GM18517 (cell line): ENCODE data around the gene CNIH2.
"Not testable (repeated sequence)": the region's sequence is repeated elsewhere in the genome, so short reads cannot be mapped to it uniquely, and the experiment has no call there.

Source experiments
- ATAC-seq: cut with Tn5 transposase; IDR thresholded peaks from one replicate; pipeline ENCODE4 v1.9.1; 2021; ENCODE audit warnings: mild to moderate bottlenecking, moderate library complexity; ENCODE audit not compliant: unreplicated experiment

CNIH2 gene

DNA sequence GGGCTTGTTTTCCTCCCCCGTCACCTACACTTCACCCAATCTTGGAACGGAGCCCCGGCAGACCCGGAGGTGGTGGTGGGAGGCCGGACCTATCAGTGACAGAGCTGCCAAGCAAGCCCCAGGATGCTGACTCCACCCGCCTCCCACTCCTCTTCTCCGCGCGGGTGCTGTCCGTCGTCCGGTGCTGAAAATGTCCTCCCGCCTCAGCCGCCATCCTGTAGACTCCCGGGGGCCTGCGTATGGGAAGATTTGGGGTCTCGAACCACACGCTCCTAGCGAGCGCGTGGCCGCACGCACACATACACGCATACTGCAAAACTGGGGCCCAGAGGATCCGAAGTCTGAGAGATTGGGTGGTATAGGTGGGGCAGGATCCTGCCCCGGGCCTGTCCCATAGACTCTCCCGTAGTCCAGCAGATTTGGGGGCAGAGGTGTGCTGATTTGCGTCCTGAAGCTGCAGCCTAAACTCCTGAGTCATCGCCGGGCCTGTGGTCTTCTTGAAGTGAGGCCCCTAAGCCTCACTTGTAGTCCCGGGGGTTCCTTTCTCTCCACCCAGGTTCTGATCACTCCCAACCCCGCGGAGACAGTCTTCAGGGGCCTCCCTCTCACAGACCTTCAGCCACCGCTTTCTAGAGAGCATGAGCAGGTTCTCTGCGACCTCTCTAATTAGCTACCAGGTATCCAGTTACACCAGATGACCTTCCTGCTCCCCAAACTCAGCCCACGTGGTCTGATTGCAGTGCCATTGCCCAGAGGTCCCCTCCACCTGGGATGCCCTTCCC lies 11.8 kb downstream of the CNIH2 start:
- peak; percentile 34 for ATAC-seq

DNA sequence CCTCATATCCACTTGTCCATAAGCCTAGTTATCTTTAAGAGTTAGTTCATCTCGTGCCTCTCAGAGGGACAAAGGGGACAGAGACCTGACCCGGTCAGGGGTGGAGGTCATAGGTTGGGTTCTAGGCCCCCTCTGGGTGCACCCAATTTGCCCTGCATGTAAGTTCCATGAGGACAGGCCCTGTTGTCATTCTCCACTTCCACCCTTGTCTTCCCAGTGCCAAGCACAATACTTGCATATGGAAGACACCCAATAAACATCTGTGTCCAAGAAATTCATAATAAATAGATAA lies 12.3 kb downstream of the CNIH2 start:
- ATAC-seq: no peak

DNA sequence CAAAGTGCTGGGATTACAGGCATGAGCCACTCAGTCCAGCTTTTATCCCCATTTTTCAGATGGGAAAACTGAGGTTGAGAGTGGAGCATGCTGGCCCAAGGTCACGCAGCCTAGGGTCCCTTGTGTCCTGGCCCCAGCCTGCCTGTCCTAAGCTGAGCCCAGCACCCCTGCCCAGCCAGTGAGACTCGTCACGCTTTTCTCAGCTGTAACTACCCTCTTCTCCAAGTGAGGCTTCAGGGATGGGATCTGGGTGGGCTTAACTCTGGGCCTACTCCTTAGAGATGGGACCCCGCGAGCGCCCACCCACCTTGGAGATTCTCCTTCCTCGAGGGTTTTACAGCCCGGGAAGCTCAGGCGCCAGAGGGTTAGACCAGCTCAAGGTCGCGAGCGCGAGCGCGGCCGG lies 13.3 kb downstream of the CNIH2 start:
- no peak for ATAC-seq

DNA sequence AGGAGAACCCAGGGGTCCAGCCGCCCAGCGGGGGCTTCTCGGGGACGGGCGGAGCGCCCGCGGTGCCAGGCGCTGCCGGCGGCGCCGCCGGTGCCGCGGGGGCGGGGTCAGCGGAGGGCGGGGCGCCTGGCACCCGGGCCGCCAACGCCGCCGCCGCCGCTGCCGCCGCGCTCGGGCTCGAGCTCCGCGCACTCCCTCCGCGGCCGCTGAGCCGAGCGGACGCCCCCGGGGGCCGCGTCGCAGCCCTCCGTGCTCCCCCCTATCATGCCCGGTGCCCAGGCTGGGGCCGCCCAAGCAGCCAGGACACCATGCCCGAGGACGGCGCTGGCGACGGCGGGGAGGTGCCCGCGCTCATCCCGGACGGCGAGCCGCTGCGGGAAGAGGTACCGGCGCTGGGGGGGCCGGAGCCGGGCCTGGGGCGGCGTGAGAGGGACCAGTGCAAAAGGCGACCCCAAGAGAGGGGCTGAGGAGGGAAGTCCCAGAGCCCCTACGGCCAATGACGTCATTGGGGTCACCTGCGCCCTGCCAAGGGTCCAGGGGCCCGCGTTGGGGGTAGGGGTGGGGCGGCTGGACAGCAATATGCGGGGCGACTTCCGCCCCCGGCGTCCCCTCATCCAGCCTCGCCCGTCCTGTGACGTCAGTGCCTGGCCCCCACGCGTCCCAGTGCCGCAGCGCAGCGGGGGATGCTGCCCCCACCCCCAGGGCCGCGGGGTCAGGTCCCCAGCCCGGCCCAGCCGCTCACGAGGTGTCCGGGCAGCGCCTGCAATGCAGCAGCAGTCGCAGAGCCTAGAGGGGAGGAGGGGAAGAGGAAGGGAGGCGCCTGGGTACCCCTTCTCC lies 13.9 kb downstream of the CNIH2 start, which contains the start of gene TMEM151A:
TMEM151A (plus strand) TSS at position 189 of the 837 bp plus-strand sequence; CDS start at position 309, 120 bp downstream.
- no peak for ATAC-seq

DNA sequence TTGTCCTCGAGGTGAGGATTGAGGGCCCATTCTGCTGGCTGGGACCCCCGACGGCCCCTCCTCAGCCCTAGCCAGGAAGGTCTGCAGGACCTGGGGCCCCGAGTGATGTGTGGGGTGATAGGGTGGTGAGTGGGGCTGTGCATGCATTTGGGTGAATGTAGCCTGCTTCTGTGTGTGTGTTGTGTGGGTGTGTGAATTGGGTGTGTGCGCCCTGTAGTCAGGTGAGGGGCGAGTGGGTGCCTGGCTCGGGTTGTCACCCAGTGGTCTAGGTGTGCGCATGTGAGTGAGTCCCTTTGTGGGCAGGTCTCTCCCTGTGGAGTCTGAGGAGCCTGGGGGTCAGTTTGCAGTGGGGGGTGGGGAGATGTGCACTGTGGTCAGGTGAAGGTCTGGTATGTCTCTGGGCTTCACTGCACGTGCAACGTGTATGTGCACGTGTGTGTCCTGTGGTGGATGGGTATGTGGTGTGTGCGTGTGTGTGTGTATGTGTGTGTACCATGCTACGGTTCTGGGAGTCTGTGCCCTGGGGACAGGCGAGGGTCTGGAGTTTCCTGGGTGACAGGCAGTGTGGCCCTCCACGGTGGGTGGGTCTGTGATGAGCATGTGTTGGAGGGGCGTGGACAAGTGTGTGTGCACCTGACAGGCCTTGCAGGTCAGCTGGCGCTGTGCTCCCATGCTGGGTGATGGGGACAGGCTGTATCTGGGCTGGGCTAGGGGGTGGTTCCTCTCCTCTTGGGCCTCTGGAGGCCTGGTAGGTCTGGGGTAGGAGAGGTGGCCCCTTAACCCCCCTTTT lies 14.8 kb downstream of the CNIH2 start:
- no peak for ATAC-seq

DNA sequence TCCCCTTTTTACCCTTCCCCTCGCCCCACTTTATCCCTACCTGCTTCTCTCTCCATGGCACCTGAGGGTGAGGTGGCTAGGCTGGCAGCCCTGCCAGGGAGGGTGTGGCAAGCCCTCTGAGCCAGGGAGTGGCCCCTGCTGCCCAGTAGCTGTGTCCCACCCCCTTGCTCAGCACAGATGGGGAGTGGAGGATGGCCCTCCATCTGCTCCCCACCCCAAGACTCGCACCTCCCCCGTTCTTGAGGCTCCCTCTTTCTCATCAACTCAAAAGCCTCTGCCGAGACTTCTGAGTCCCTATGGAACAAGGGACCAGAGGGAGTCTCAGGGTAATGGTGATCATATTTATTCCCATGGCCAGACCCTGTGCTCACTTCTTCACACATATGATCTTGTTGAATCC lies 15.4 kb downstream of the CNIH2 start:
- ATAC-seq: no peak

DNA sequence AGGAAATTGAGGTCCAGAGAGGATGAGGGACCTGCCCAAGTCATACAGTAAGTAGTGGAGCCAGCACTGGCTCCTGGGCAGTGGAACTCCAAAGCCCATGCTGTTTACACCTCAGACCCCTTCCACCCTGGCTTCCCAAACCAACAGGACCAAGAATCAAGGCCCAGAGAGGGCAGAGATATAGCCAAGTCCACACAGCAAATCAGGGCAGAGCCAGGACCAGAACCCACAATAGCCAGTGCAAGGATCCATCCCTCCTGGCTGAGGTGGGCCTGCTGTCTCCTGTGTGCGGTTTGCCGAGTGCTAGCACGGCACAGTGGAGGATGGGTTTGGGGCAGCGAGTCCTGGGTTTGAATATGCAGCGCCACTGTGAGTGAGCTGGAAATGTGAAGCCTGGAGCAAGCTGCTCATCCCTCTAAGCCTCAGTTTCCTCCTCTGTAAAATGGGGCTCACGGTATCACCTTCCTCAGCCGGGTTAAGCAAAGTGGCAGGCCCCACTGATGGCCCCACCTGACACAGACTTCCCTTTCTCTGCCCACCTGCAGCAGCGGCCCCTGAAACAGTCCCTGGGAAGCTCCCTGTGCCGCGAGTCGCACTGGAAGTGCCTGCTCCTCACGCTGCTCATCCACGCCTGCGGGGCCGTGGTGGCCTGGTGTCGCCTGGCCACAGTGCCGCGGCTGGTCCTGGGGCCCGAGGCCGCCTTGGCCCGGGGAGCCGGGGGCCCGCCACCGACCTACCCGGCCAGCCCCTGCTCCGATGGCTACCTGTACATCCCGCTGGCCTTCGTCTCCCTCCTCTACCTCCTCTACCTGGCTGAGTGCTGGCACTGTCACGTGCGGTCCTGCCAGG lies 16.0 kb downstream of the CNIH2 start:
- no peak for ATAC-seq

DNA sequence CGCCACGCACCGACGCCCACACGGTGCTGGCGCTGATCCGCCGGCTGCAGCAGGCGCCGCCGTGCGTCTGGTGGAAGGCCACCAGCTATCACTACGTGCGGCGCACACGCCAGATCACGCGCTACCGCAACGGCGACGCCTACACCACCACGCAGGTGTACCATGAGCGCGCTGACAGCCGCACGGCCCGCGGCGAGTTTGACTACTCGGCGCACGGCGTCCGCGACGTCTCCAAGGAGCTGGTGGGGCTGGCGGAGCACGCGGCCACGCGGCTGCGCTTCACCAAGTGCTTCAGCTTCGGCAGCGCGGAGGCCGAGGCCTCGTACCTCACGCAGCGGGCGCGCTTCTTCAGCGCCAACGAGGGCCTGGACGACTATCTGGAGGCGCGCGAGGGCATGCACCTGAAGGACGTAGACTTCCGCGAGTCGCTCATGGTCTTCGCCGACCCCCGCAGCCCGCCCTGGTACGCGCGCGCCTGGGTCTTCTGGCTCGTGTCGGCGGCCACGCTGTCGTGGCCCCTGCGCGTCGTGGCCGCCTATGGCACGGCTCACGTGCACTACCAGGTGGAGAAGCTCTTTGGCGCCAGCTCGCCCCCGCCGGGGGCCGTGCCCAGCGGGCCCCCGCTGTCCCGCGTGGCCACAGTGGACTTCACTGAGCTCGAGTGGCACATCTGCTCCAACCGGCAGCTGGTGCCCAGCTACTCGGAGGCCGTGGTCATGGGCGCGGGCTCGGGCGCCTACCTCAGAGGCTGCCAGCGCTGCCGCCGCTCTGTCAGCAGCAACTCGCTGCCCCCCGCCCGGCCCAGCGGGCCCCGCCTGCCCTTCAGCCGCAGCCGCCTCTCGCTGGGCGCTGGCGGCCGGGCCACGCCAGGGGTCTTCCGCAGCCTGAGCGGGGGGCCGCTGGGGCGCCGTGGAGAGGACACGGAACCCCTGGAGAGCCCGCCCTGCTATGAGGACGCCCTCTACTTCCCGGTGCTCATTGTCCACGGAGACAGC lies 16.9 kb downstream of the CNIH2 start:
- no peak for ATAC-seq

DNA sequence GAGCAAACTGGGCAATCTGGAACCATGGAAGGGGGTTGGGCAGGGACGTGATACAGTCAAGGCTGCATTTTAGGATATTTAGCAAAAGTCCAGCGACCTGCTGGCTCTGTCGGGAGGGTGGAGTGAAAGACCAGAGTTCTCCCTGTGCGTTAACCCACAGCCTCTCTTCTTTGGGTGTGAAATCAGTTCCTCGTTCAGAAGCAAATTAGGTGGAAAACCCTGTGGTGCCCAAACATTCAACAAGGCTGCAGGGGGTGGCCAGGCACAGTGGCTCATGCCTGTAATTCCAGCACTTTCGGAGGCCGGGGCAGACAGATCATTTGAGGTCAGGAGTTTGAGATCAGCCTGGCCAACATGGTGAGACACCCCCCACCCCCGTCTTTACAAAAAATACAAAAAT lies 19.6 kb downstream of the CNIH2 start:
- ATAC-seq: no peak

DNA sequence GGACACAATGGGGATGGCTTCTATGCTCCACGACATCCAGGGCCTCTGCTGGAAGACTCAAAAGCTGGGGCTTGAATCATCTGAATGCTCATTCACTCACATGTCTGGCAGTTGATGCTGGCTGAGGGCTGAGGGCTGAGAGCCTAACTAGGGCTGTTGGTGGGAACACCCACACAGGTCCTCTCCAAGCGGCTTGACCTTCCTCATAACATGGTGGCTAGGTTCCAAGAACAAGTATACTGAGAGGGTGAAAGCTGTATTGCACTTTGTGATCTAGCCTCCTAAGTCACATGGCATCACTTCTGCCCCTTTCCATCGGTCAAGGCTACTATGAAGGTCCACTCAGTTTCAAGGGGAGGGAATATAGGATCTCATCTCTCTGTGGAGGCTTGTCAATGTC lies 21.2 kb downstream of the CNIH2 start:
- no peak for ATAC-seq

DNA sequence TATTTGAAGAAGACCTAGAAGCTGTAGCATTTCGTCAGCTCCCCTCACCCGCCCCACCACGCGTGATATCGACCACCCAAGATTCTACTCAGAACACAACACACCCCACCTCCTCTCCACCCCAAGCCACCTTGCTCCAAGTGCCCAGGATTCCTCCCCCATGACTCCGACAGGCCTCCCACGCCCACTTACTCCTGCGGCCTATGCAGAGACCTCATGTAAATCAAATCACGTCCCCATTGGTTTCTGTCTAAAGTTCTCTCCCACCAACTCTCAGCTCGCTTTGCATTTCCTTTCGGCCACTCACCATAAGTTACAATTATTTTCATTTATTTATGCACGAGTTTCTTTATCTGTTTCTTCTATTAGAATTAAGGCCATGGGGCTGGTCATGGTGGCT lies 24.7 kb downstream of the CNIH2 start:
- no peak for ATAC-seq

DNA sequence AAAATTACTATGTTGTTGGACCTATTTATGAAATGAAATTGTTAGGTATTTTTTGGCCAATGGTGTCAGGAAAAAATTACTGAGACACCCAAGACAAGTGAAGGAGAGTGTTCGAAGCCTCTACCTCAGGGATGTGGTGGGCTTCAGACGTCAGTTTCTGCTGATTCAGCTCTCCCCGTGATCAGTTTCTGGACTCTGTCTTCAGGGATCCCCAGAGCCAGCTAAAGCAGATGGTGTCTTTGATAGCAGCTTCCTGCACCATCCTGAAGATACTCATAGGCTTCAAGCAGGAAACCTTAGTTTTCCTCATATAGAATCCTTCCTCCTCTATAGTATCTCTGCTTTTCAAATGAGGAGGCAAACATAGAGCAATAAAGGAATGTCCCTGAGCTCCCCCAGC lies 31.5 kb downstream of the CNIH2 start:
- no peak for ATAC-seq

DNA sequence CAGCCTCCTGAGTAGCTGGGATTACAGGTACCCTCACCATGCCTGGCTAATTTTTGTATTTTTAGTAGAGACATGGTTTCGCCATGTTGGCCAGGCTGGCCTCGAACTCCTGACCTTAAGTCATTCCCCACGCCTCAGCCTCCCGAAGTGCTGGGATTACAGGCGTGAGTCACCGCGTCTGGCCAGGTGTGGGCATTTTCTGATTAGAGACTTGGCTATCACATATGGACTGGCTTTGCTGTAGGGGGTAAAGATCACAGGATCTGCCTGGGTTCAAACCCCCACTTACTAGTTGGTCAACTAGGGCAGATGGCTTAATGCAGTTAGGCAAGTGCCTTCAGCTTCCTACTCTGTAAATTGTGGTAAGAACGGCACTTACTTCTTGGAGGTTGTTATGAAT lies 32.3 kb downstream of the CNIH2 start:
- no peak for ATAC-seq

DNA sequence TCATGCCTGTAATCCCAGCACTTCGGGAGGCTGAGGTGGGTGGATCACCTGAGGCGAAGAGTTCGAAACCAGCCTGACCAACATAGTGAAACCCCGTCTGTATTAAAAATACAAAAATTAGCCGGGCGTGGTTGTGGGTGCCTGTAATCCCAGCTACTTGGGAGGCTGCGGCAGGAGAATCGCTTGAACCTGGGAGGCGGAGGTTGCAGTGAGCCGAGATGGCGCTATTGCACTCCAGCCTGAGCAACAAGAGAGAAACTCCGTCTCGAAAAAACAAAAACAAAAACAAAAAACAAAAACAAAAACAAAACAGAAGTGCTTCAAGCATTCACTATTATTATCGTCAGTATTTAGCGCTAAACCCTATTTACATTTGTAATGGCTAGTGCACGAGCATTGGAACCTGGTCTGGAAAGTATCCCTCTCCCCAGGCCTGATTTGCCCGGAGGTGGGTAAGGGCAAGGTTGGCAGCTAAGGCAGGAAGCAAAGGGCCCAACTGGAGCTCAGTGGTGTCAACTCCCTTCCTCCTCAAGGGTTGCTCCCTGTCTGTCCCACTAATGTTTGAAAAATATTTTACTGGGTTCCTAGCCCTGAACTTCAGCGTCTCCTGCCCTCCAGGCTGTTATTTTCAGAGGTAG lies 32.9 kb downstream of the CNIH2 start:
- ATAC-seq: not testable (repeated sequence)

DNA sequence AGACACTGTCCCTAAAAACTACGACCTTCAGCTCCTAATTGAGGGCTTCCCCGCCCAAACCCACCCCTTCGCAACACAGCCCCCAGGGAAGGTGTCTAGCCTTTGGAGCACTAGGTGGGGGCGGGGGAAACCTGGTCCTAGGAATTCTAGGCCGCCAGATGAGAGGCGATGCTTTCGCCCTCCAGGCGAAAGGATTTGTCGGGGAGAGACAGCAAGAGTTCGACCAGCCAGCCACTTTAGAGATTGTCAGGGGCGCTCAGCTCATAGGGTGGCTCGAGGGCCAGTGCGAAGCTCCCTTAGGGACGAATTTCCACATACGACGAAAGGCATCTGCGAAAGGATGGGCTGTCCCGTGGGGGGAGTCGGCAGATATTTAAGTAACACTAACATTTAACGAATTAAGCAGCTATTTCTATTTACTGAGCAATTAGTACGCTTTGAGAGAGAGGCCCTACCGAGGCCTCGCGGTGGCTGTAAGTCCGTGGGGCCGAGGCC lies 33.5 kb downstream of the CNIH2 start:
- no peak for ATAC-seq

DNA sequence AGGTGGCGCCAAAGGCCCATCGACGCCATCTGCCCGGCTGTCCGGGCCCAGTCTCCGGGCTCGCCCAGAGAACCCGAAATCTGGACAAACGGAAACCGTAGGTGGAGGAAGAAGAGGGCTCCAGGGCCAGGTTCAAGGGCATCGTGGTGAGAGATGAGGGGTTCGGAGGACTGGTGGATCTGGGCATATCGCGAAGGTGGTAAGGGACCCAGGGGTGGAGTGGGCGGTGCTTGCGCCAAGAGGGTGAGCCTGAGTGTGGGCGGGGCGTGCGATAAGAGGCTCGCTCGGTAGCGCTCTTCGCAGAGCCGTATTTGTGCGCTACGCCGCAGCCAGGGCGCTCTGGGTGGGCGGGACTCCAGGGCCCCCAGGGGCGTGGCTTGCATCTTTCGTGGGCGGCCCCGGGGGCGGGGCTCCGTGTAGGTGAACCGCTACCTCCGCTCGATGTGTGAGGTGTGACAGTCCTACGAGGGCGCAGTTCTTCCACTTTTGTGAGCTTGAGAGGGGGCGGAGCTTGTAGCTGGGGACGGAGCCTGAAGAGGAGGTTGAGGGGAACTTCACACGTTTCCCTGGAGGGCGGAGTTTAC lies 34.1 kb downstream of the CNIH2 start:
- peak; percentile 71 for ATAC-seq

DNA sequence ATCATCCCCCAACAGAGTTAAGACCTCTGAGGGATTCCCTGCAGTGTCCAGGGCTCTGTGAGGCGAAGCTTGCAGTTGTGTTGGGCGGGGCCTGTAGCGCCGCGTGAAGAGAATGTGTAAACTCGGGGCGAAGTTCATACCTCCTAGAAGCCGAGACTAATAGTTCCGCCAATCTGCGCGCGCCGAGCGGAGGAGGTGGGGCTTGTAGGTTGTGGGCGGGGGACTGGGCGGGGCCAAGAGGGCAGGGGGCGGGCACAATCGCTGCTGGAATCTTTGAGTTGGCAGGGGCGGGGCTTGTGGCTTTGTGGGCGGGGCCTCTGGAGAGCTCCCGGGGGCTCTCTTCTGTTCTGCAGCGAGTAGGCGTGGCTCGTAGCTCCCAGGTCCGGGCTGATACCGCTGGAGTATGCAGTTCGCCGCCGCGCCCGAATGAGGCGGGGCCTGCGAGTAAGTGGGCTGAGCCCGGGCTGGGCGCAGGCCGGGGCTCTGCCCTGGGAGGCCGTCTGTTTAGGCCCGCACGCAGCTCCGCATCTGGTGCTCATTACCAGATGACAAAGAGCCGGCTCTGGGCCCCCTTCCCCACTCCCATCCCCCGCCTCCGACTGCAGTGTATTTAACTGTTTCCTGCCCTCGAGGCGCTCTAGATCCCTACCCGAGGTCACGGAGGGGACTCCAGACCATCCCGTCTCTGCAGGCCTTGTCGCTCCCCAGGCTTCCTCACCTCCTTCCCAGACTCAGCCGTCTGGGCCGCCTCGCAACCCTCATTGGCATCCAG lies 34.8 kb downstream of the CNIH2 start:
- ATAC-seq: peak; percentile 44
